GM23248 (cell line): ENCODE results near the gene BOD1.

Experiments
- EZH2 ChIP-seq: fragments of 200-600 bp; sonication (generic); IDR thresholded peaks from 2 replicates; pipeline ENCODE4 v1.6.1; 2018; ENCODE audit warnings: antibody characterized with exemption, mild to moderate bottlenecking; ENCODE audit not compliant: insufficient read depth, poor library complexity, severe bottlenecking
- EZH2phosphoT487 ChIP-seq: fragments of 200-600 bp; sonication (generic); IDR thresholded peaks from 2 replicates; pipeline ENCODE4 v1.6.1; 2018; ENCODE audit warnings: antibody characterized with exemption, moderate library complexity, mild to moderate bottlenecking, low read depth; ENCODE audit not compliant: insufficient read depth

DNA sequence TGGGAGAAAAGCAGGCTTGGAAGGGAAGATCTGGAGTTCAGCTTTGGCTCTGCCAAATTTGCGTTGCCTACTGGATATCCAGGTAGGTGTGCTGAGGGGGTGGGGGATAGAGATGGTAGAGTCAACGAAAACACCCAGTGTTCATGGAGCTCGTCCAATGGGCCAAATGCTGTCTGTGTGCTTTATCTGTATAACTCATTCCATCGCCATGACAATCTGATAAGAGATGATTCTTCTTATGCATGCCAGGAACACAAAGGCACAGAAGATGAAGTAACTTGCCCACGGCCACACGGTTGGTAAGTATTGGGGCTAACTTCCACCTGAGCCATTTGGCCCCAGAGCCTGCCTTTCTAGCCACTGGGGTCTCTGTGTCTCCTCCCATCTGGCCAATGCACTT, 53.2 kb downstream of the BOD1 start:
- TF ChIP-seq EZH2phosphoT487: no peak
- no peak for TF ChIP-seq EZH2
